K562 (cell line): ENCODE results near the gene TM4SF18. TPM values are rescaled to one million over a fixed set of nuclear protein-coding genes. Genes with fewer than 3 reads are reported as not detected.

ENCODE experiments used
- ATAC-seq: fragments of 200-7000 bp; cut with Tn5 transposase; 3 replicates; pipeline ENCODE4 v1.9.1; 2020; ENCODE audit warnings: moderate library complexity
- BruUV-seq: library from RNA; stranded (reverse); fragments of 400-500 nt; replicated peaks from 2 replicates; lab custom pipeline; 2021; lab: Mats Ljungman, UMichigan
- CTCF ChIA-PET: fragments of 300-600 bp; formaldehyde crosslinking; extraction: SDS; loops from one replicate; lab custom pipeline; 2021; ENCODE audit warnings: low intra/inter-chr PET ratio; lab: Yijun Ruan, JAX
- POLR2A ChIA-PET: fragments of 300-600, 350-650 bp; sonication (Branson Sonifier 250); formaldehyde crosslinking; extraction: SDS; loops from one replicate; lab custom pipeline; 2021; ENCODE audit warnings: antibody characterized with exemption, inconsistent platforms; lab: Yijun Ruan, JAX
- DNase-seq, 4 experiments: peaks; one replicate each; pipeline versions ENCODE4 v3.0.0 to v3.0.0-alpha.2; 2011 to 2018; ENCODE audit warnings: low spot score in 3 of 4, mixed read lengths in 3 of 4; ENCODE audit errors: extremely low read depth in 1 of 4
- FAIRE-seq: peaks from 2 replicates; lab custom pipeline; 2011; peaks lifted over from hg19 to GRCh38; lab: Jason Lieb, UNC
- H2AFZ ChIP-seq: 2 replicates; pipeline ENCODE4 v1.6.0; 2011; ENCODE audit warnings: low read depth, low read length, control low read depth, inconsistent platforms
- H3K27ac ChIP-seq: fragments of 200-600 bp; 3 replicates; pipeline ENCODE4 v1.8.0; 2011; ENCODE audit warnings: low read depth, mild to moderate bottlenecking, control low read depth, inconsistent platforms, low read length, moderate library complexity, mixed read lengths; ENCODE audit errors: extremely low read depth
- H3K27me3 ChIP-seq, 2 experiments: fragments of 300-600 bp in 1 of 2; 2 replicates in 1 of 2; 3 replicates in 1 of 2; pipeline versions ENCODE4 v1.6.0 to v1.8.0; 2011; ENCODE audit warnings: inconsistent platforms in 2 of 2, low read length in 2 of 2, mild to moderate bottlenecking in 1 of 2, mixed read lengths in 1 of 2, moderate library complexity in 1 of 2; ENCODE audit not compliant: control insufficient read depth in 2 of 2, insufficient read depth in 2 of 2
- H3K36me3 ChIP-seq: fragments of 300-600 bp; 3 replicates; pipeline ENCODE4 v1.8.0; 2011; ENCODE audit warnings: mild to moderate bottlenecking, low read length, inconsistent platforms; ENCODE audit not compliant: control insufficient read depth, insufficient read depth
- H3K4me1 ChIP-seq, 2 experiments: fragments of 200-600 bp in 1 of 2; replicated peaks in 1 of 2; 2 replicates in 1 of 2; 3 replicates in 1 of 2; pipeline versions ENCODE4 v1.5.1 to v1.8.0; 2011; ENCODE audit warnings: inconsistent platforms in 2 of 2, low read length in 2 of 2, mild to moderate bottlenecking in 1 of 2, mixed read lengths in 1 of 2, moderate library complexity in 1 of 2; ENCODE audit not compliant: control insufficient read depth in 2 of 2, insufficient read depth in 2 of 2
- H3K4me2 ChIP-seq: 2 replicates; pipeline ENCODE4 v1.6.1; 2011; ENCODE audit warnings: low read length, control low read depth, inconsistent platforms, mixed read lengths; ENCODE audit not compliant: insufficient read depth
- H3K4me3 ChIP-seq: fragments of 200-600 bp; sonication (generic), shearing (Covaris generic); 2 replicates; pipeline ENCODE4 v1.5.1; 2016; ENCODE audit warnings: control low read depth, inconsistent platforms
- H3K79me2 ChIP-seq: fragments of 200-600 bp; 3 replicates; pipeline ENCODE4 v1.8.0; 2011; ENCODE audit warnings: low read length, inconsistent platforms; ENCODE audit not compliant: control insufficient read depth, insufficient read depth
- H3K9ac ChIP-seq, 2 experiments: 2 replicates each; pipeline versions ENCODE4 v1.6.0 to v1.6.1; 2011; ENCODE audit warnings: low read depth in 2 of 2, low read length in 2 of 2, control low read depth in 1 of 2, inconsistent platforms in 1 of 2, mild to moderate bottlenecking in 1 of 2, mixed read lengths in 1 of 2; ENCODE audit not compliant: insufficient read depth in 1 of 2
- H3K9me1 ChIP-seq: one replicate; pipeline ENCODE4 v1.6.0; 2011; ENCODE audit warnings: inconsistent platforms, mild to moderate bottlenecking, low read length, moderate library complexity; ENCODE audit not compliant: control insufficient read depth, insufficient read depth
- H3K9me3 ChIP-seq: replicated peaks from 2 replicates; pipeline ENCODE4 v1.5.1; 2011; ENCODE audit warnings: low read depth, low read length, inconsistent platforms; ENCODE audit not compliant: control insufficient read depth, insufficient read depth
- H4K20me1 ChIP-seq: replicated peaks from 2 replicates; pipeline ENCODE4 v1.6.1; 2011; ENCODE audit warnings: low read length, inconsistent platforms, mixed read lengths; ENCODE audit not compliant: control insufficient read depth, insufficient read depth
- JUND ChIP-seq, 2 experiments: IDR thresholded peaks; 2 replicates in 1 of 2; 3 replicates in 1 of 2; pipeline ENCODE4 v1.6.1; 2011; ENCODE audit warnings: borderline replicate concordance in 2 of 2, low read depth in 2 of 2, low read length in 2 of 2, improper control_type of control experiment in 1 of 2, missing biosample characterization in 1 of 2, missing genetic modification characterization in 1 of 2, missing genetic modification reagents in 1 of 2
- TRIM24 ChIP-seq, 2 experiments: fragments of 450-650 bp; IDR thresholded peaks; 2 replicates each; pipeline ENCODE4 v1.6.1; 2016
- WGBS: fragments of 100-300 bp; shearing (Covaris generic); methylation state at CpG from one replicate; pipeline ENCODE4 v1.1.6; 2016; ENCODE audit warnings: low coverage, mixed read lengths; ENCODE audit not compliant: insufficient coverage; ENCODE audit errors: missing lambda C conversion rate; 5-methylcytosine and 5-hydroxymethylcytosine counted together
- in situ Hi-C: fragments of 300-500 bp; cut with MboI; formaldehyde crosslinking; loops from 4 replicates; pipeline ENCODE4 v1.15.0; 2018; ENCODE audit warnings: inconsistent platforms, mixed read lengths
- intact Hi-C: fragments of 100-400 bp; cut with micrococcal nuclease; formaldehyde crosslinking; loops from 2 replicates; pipeline ENCODE4 v1.14.2; 2022
- polyA plus RNA-seq, 8 experiments: library from polyadenylated mRNA; depleted of rRNA in 4 of 8; stranded (reverse) in 5 of 8; unstranded in 3 of 8; fragments of >200 nt; fragmentation: Nextera tagmentation in 2 of 8; fragmentation: Illumina TruSeq in 1 of 8; extraction: Ambion mirVana in 2 of 8; extraction: Trizol in 1 of 8; gene quantifications; 2 replicates each; pipeline versions ENCODE4 v1.2.1 to v1.2.3, GENCODE V29; 2011 to 2014; ENCODE audit warnings: inconsistent platforms in 1 of 8, missing spikeins in 1 of 8
- total RNA-seq, 7 experiments: library from RNA; depleted of rRNA in 6 of 7; stranded (reverse); fragments of >200 nt in 6 of 7; fragmentation: Illumina TruSeq in 2 of 7; extraction: Trizol in 2 of 7; gene quantifications; 2 replicates each; pipeline versions ENCODE4 v1.2.1 to v1.2.3, GENCODE V29; 2011 to 2021; ENCODE audit warnings: low replicate concordance in 1 of 7
- TF ChIP-seq, protein P1 (sequence below): fragments of 250-450 bp; sonication (Bioruptor Pico); IDR thresholded peaks from 2 replicates; pipeline ENCODE4 v1.8.0; 2022; ENCODE audit warnings: inconsistent platforms, mild to moderate bottlenecking, moderate library complexity, borderline replicate concordance

Gene TM4SF18
- total and polyA plus RNA-seq, 9 of the 15 experiments (the other 6 are each of a cell fraction or from before 2014, with no cell fraction given), result not detected

DNA sequence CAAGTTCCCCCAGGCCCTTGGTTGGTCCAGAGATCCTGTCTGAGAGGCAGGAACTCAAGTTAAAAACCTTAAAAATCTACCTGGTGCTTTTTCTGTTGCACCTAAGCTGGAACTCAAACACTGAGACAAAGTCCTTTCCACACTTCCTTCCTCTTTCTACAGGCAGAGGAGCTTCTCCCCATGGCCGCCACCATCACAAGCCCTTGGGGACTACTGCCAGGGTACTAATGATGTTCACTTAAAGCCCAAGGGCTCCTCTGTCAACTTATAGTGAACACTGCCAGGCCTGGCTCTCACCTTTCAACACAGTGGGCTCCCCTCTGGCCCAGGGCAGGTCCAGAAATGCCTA lies 26.0 kb downstream of the TM4SF18 start:
- Histone ChIP-seq H3K9me3 (no peaks in the 10 kb centered on the region), H4K20me1 (no peaks in the 10 kb centered on the region), H3K4me1 (no peaks in the 10 kb centered on the region), H3K4me2 (no peak overlapping the region), H3K9me1 (no peaks in the 10 kb centered on the region), H3K27ac (no peak overlapping the region), H3K36me3 (no peaks in the 10 kb centered on the region), H3K4me3 (no peak overlapping the region)
- no peak for ATAC-seq
- CTCF ChIA-PET, result no interaction called here
- intact Hi-C loops (no loop called here), in situ Hi-C loops (no loop called here)
- 0% methylated on average over 1 of the region's 1 CpG for WGBS
- BruUV-seq, result no TSS peak
- FAIRE-seq, result no peak
- TF ChIP-seq JUND (IDR thresholded peaks at IDR 0.05; ENCODE audit: borderline replicate concordance, low read depth, low read length) (no peak), JUND (tag; IDR thresholded peaks at IDR 0.05; ENCODE audit: borderline replicate concordance, low read depth, low read length) (no peak), TRIM24 (IDR thresholded peaks at IDR 0.05) (no peak)
- TF ChIP-seq, protein P1, sequence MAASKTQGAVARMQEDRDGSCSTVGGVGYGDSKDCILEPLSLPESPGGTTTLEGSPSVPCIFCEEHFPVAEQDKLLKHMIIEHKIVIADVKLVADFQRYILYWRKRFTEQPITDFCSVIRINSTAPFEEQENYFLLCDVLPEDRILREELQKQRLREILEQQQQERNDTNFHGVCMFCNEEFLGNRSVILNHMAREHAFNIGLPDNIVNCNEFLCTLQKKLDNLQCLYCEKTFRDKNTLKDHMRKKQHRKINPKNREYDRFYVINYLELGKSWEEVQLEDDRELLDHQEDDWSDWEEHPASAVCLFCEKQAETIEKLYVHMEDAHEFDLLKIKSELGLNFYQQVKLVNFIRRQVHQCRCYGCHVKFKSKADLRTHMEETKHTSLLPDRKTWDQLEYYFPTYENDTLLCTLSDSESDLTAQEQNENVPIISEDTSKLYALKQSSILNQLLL (CRISPR knock-in tag), result no peak
- TF ChIP-seq, all 486 proteins: peak for 0
- DNase-seq, result no peak
- Histone ChIP-seq H3K79me2 (no peaks in the 10 kb centered on the region), H3K9ac (no peak overlapping the region), H2AFZ (no peak overlapping the region), H3K27me3 (no peaks in the 10 kb centered on the region)
- POLR2A ChIA-PET, result interaction anchor here (0.6 to 1.8 kb wide), 3 partner anchors 14 to 135 kb away, joined by 3 read pairs; no protein-coding TSS in a partner anchor
